ENCODE data around the gene KLHL29.

The KLHL29 gene

GRCh38 chr2:23606196-23606595 lies 221.2 kb downstream of the KLHL29 start:
- no peaks in the 10 kb centered on the region for H3K4me1 Mint-ChIP-seq
- no peak overlapping the region for H3K27ac Mint-ChIP-seq

GRCh38 chr2:23606968-23607367 lies 222.0 kb downstream of the KLHL29 start:
- Mint-ChIP-seq H3K27ac (no peak overlapping the region), H3K9me3 (peaks cover 3% of the 10 kb centered on the region), H3K36me3 (ENCODE audit: low read depth) (peaks cover 2% of the 10 kb centered on the region), H3K4me3 (no peak overlapping the region), H3K27me3 (peaks cover 9% of the 10 kb centered on the region), H3K4me1 (no peaks in the 10 kb centered on the region)
- DNase-seq = no peak
- ATAC-seq = peak; percentile 53

More at GRCh38 chr2:23606196-23606595, 221.2 kb downstream of the KLHL29 start:
- peaks cover 7% of the 10 kb centered on the region for H3K27me3 Mint-ChIP-seq
- H3K4me3 Mint-ChIP-seq = no peak overlapping the region
- ATAC-seq = no peak
- no peaks in the 10 kb centered on the region for H3K36me3 Mint-ChIP-seq (ENCODE audit: low read depth)
- no peak for DNase-seq
- no peaks in the 10 kb centered on the region for H3K9me3 Mint-ChIP-seq

DNA sequence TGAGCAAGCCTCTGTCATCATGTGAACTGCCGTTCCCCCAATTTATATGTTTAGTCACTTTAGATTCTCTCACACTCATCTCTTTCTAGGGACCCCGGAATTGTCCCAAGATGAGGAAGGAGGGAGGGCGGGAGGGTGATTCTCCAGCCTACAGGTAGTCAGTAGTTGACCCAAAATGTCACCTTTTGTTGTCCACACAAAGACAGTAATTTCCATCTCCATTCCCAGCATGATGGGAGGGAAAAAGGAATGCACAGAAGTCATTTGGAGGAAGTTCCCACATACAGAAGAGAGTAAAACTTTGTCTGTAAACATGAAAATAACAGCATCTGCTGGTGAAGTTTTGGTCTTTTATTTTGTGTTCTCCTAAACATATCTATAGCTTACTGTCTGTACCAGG lies 222.9 kb downstream of the KLHL29 start:
- Mint-ChIP-seq H3K27ac (no peak overlapping the region), H3K9me3 (peaks cover 5% of the 10 kb centered on the region), H3K36me3 (ENCODE audit: low read depth) (peaks cover 2% of the 10 kb centered on the region), H3K4me3 (no peak overlapping the region), H3K27me3 (peaks cover 9% of the 10 kb centered on the region), H3K4me1 (no peaks in the 10 kb centered on the region)
- ATAC-seq (no peak), DNase-seq (no peak)

- ATAC-seq (no peak), DNase-seq (no peak)
- peaks cover 6% of the 10 kb centered on the region for H3K4me1 Mint-ChIP-seq
- H3K27ac Mint-ChIP-seq = no peak overlapping the region
- no peak overlapping the region for H3K4me3 Mint-ChIP-seq
- peaks cover 9% of the 10 kb centered on the region for H3K27me3 Mint-ChIP-seq
- peaks cover 2% of the 10 kb centered on the region for H3K36me3 Mint-ChIP-seq (ENCODE audit: low read depth)
- H3K9me3 Mint-ChIP-seq = peaks cover 5% of the 10 kb centered on the region
Observed at GRCh38 chr2:23609254-23609653, 224.3 kb downstream of the KLHL29 start.

DNA sequence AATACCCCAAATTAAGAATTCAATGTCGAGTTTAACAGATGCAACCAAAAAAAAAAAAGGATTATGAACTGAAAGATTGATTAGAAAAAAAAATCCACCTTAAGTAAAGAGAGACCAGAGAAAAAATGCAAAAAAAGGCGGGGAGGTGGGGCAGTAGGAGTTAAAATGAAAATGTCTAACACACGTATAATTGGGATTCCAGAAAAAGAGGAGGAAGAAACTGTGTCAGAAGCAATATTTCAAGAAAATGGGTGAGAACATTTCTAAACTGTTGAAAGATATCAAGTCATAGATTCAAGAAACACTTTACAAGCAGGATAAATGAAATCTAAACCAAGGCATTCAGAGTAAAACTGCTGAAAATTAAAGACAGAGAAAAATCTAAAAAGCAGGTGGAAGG lies 226.9 kb downstream of the KLHL29 start:
- peaks cover 5% of the 10 kb centered on the region for H3K9me3 Mint-ChIP-seq
- ATAC-seq = no peak

GRCh38 chr2:23614701-23615100 lies 229.7 kb downstream of the KLHL29 start:
- Mint-ChIP-seq H3K4me1 (peaks cover 16% of the 10 kb centered on the region), H3K9me3 (peaks cover 5% of the 10 kb centered on the region), H3K27me3 (peaks cover 2% of the 10 kb centered on the region), H3K27ac (no peak overlapping the region), H3K36me3 (ENCODE audit: low read depth) (peaks cover 2% of the 10 kb centered on the region), H3K4me3 (no peak overlapping the region)
- ATAC-seq (peak; percentile 50), DNase-seq (peak; percentile 9)

More for the DNA sequence above, 226.9 kb downstream of the KLHL29 start:
- Mint-ChIP-seq H3K27ac (no peak overlapping the region), H3K4me1 (peaks cover 16% of the 10 kb centered on the region), H3K27me3 (peaks cover 7% of the 10 kb centered on the region), H3K36me3 (ENCODE audit: low read depth) (peaks cover 2% of the 10 kb centered on the region), H3K4me3 (no peak overlapping the region)
- DNase-seq = no peak

GRCh38 chr2:23615216-23616020 lies 230.4 kb downstream of the KLHL29 start:
- H3K9me3 Mint-ChIP-seq = peaks cover 5% of the 10 kb centered on the region
- H3K27me3 Mint-ChIP-seq = peaks cover 2% of the 10 kb centered on the region
- H3K36me3 Mint-ChIP-seq (ENCODE audit: low read depth) = peaks cover 2% of the 10 kb centered on the region
- H3K4me3 Mint-ChIP-seq = no peak overlapping the region
- H3K4me1 Mint-ChIP-seq = peaks cover 16% of the 10 kb centered on the region
- no peak overlapping the region for H3K27ac Mint-ChIP-seq
- ATAC-seq (no peak), DNase-seq (no peak)

DNA sequence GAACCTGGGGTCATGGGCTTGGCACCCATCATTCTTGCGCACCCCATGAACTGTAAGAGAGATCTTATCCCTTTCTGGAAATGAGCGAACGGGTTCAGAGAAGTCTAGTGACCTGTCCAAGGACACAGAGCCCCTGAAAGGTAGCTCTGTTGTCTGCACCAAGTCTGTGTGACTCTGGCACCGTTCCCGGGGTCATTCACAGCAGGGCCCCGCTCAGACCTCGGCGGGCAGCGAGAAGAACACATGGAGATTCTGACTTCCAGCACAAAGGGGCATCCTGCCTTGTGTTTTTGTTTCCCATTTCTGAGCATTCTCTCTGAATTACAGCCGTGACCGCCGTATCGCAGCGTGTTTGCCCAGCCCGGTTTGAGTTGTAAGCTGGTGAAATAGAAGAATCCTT lies 231.7 kb downstream of the KLHL29 start:
- ATAC-seq (no peak), DNase-seq (no peak)
- H3K36me3 Mint-ChIP-seq (ENCODE audit: low read depth) = peaks cover 2% of the 10 kb centered on the region
- peaks cover 2% of the 10 kb centered on the region for H3K27me3 Mint-ChIP-seq
- H3K4me3 Mint-ChIP-seq = no peak overlapping the region
- no peak overlapping the region for H3K27ac Mint-ChIP-seq
- peaks cover 16% of the 10 kb centered on the region for H3K4me1 Mint-ChIP-seq
- peaks cover 5% of the 10 kb centered on the region for H3K9me3 Mint-ChIP-seq

GRCh38 chr2:23617167-23617810 lies 232.3 kb downstream of the KLHL29 start:
- Mint-ChIP-seq H3K9me3 (no peaks in the 10 kb centered on the region), H3K27me3 (no peaks in the 10 kb centered on the region), H3K4me1 (peaks cover 16% of the 10 kb centered on the region), H3K27ac (no peak overlapping the region), H3K36me3 (ENCODE audit: low read depth) (no peaks in the 10 kb centered on the region), H3K4me3 (no peak overlapping the region)
- no peak for ATAC-seq
- DNase-seq = no peak

DNA sequence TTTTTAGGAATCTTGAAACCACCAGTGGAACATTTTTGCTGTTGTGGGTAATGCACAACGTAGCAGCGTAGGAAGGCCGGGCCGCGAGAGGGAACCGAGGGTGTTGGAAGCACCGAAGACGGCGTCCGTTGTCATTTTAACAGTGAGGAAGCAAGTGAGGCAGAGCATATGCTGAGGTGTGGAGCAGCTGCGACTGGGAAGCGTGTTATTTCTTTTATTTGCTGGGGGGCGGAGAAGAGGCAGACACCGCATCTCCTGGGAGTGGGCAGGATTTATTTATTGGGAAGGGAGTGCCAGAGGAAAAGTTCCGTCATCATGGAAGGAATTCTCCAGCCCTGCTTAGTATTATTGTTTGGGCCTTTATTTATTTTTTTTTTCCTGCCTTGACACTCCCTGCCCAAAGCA lies 232.8 kb downstream of the KLHL29 start:
- no peak overlapping the region for H3K4me3 Mint-ChIP-seq
- no peaks in the 10 kb centered on the region for H3K36me3 Mint-ChIP-seq (ENCODE audit: low read depth)
- H3K4me1 Mint-ChIP-seq = peaks cover 16% of the 10 kb centered on the region
- no peaks in the 10 kb centered on the region for H3K27me3 Mint-ChIP-seq
- H3K27ac Mint-ChIP-seq = no peak overlapping the region
- ATAC-seq (no peak), DNase-seq (no peak)
- no peaks in the 10 kb centered on the region for H3K9me3 Mint-ChIP-seq

- Mint-ChIP-seq H3K27ac (no peak overlapping the region), H3K4me1 (peaks cover 16% of the 10 kb centered on the region), H3K27me3 (no peaks in the 10 kb centered on the region), H3K4me3 (no peak overlapping the region), H3K9me3 (peaks cover 2% of the 10 kb centered on the region), H3K36me3 (ENCODE audit: low read depth) (no peaks in the 10 kb centered on the region)
- ATAC-seq = no peak
- no peak for DNase-seq
Observed at GRCh38 chr2:23618265-23618664, 233.3 kb downstream of the KLHL29 start.

GRCh38 chr2:23618794-23619530 lies 234.0 kb downstream of the KLHL29 start:
- Mint-ChIP-seq H3K27ac (no peak overlapping the region), H3K27me3 (no peaks in the 10 kb centered on the region), H3K4me3 (no peak overlapping the region), H3K9me3 (peaks cover 8% of the 10 kb centered on the region), H3K36me3 (ENCODE audit: low read depth) (no peaks in the 10 kb centered on the region), H3K4me1 (peaks cover 13% of the 10 kb centered on the region)
- DNase-seq (no peak), ATAC-seq (no peak)

DNA sequence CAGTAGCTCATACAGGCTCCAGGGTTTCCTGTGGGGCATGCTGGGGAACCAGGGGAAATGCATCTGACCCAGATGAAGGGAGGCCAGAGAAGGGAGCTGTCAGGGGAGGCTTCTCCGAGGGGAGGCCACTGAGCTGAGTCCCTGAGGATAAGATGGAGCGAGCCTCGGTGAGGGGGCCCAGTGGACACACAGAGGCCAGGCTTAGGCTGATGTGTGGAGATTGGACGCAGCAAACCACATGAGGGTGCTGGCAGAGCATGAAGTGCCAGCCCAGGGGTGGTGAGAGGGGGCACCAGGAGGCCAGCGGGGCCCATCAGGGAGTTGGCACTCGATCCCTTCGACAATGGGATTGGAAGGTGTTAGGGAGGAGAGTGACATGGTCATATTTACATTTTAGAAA lies 235.0 kb downstream of the KLHL29 start:
- Mint-ChIP-seq H3K27ac (no peak overlapping the region), H3K4me3 (no peak overlapping the region), H3K27me3 (no peaks in the 10 kb centered on the region), H3K36me3 (ENCODE audit: low read depth) (no peaks in the 10 kb centered on the region), H3K4me1 (peaks cover 3% of the 10 kb centered on the region), H3K9me3 (peaks cover 12% of the 10 kb centered on the region)
- no peak for DNase-seq
- no peak for ATAC-seq

GRCh38 chr2:23620841-23621341 lies 235.9 kb downstream of the KLHL29 start:
- DNase-seq = no peak
- Mint-ChIP-seq H3K36me3 (ENCODE audit: low read depth) (no peaks in the 10 kb centered on the region), H3K9me3 (peaks cover 12% of the 10 kb centered on the region), H3K4me3 (no peak overlapping the region), H3K27me3 (no peaks in the 10 kb centered on the region), H3K4me1 (no peaks in the 10 kb centered on the region), H3K27ac (no peak overlapping the region)
- no peak for ATAC-seq
